ENCODE data around the gene CUX1.

- TF ChIP-seq, protein P1, sequence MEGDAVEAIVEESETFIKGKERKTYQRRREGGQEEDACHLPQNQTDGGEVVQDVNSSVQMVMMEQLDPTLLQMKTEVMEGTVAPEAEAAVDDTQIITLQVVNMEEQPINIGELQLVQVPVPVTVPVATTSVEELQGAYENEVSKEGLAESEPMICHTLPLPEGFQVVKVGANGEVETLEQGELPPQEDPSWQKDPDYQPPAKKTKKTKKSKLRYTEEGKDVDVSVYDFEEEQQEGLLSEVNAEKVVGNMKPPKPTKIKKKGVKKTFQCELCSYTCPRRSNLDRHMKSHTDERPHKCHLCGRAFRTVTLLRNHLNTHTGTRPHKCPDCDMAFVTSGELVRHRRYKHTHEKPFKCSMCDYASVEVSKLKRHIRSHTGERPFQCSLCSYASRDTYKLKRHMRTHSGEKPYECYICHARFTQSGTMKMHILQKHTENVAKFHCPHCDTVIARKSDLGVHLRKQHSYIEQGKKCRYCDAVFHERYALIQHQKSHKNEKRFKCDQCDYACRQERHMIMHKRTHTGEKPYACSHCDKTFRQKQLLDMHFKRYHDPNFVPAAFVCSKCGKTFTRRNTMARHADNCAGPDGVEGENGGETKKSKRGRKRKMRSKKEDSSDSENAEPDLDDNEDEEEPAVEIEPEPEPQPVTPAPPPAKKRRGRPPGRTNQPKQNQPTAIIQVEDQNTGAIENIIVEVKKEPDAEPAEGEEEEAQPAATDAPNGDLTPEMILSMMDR (IDR thresholded peaks at IDR 0.05) = no peak
- TF ChIP-seq POLR2A (IDR thresholded peaks at IDR 0.05) = no peak
Measured at GRCh38 chr7:102039706-102040105, 222.3 kb downstream of the CUX1 start.

Data from lower leg skin (tissue), 3 donors.